Posterior cingulate gyrus (tissue), 11 donors: ENCODE results near the gene SNAPC5.
"Not testable (repeated sequence)": the region's sequence is repeated elsewhere in the genome, so short reads cannot be mapped to it uniquely, and the experiment has no call there.

Experiments
- DNase-seq, 10 donors: peaks; one replicate each; pipeline versions ENCODE4 v3.0.0 to v3.0.0-alpha.2; 2020 to 2021; ENCODE audit warnings: mixed read lengths in 3 of 10
- intact Hi-C: fragments of 100-400 bp; cut with DNase I; formaldehyde crosslinking; loops from one replicate; pipeline ENCODE4 v1.15.1; 2023

The SNAPC5 gene

GRCh38 chr15:66461294-66461693 lies 36.3 kb downstream of the SNAPC5 start:
- not testable (repeated sequence) for DNase-seq

GRCh38 chr15:66459818-66460615 lies 37.5 kb downstream of the SNAPC5 start:
- DNase-seq, result no peak
- intact Hi-C loops, result no loop called here

More at GRCh38 chr15:66461294-66461693, 36.3 kb downstream of the SNAPC5 start:
- intact Hi-C loops, result not testable (repeated sequence)

- intact Hi-C loops, result no loop called here
- DNase-seq, result no peak
Observed at GRCh38 chr15:66456211-66456610, 41.4 kb downstream of the SNAPC5 start.

- no peak for DNase-seq
- intact Hi-C loops, result no loop called here
Observed at GRCh38 chr15:66454143-66454542, 43.4 kb downstream of the SNAPC5 start.

- DNase-seq, result peak in 4 of 10 donors; percentile 10 to 86 (median 18)
- intact Hi-C loops, result no loop called here
Observed at GRCh38 chr15:66452971-66453580, 44.5 kb downstream of the SNAPC5 start.

- DNase-seq, result no peak
- intact Hi-C loops, result no loop called here
Observed at GRCh38 chr15:66452420-66452819, 45.1 kb downstream of the SNAPC5 start.
